NCI-H1048 (cell line): ENCODE results near the gene HLF.

ENCODE experiments used
- DNase-seq: peaks from one replicate; lab custom pipeline; 2025; lab: John Stamatoyannopoulos, UW

The HLF gene

GRCh38 chr17:55354941-55355340 is 90.2 kb downstream of the HLF start:
- DNase-seq, result no peak

GRCh38 chr17:55356434-55357328 is 91.9 kb downstream of the HLF start:
- DNase-seq, result no peak

- DNase-seq, result no peak
Measured at GRCh38 chr17:55360971-55361370, 96.2 kb downstream of the HLF start.

- DNase-seq, result no peak
Measured at GRCh38 chr17:55363033-55363432, 98.3 kb downstream of the HLF start.

GRCh38 chr17:55366020-55366481 is 101.3 kb downstream of the HLF start:
- DNase-seq, result no peak

GRCh38 chr17:55368706-55369105 is 103.9 kb downstream of the HLF start:
- DNase-seq, result no peak
